ENCODE data around the gene HORMAD1.
A peak's percentile ranks its signal among the peaks of the same experiment; 100 is the strongest.

Gene HORMAD1

GRCh38 chr1:150765296-150765976, 44.7 kb upstream of the HORMAD1 start, which contains the start of gene CTSS:
CTSS (minus strand) TSS chr1:150765778; CDS start chr1:150764763, 1,015 bp downstream.
- Histone ChIP-seq H3K9me3 (ENCODE audit: control insufficient read depth, insufficient read depth, low read depth, low read length) (no peaks in the 10 kb centered on the region), H3K27ac (ENCODE audit: extremely low read depth, low read depth, low read length) (no peak within 1 kb of the TSS), H3K4me3 (ENCODE audit: low read depth, low read length) (no peak within 1 kb of the TSS), H3K36me3 (ENCODE audit: control insufficient read depth in 2 of 2, insufficient read depth in 1 of 2, low read length in 2 of 2) (no peaks in the 10 kb centered on the region), H3K4me1 (ENCODE audit: control insufficient read depth, insufficient read depth, low read length) (no peaks in the 10 kb centered on the region)
- TF ChIP-seq, protein P1, sequence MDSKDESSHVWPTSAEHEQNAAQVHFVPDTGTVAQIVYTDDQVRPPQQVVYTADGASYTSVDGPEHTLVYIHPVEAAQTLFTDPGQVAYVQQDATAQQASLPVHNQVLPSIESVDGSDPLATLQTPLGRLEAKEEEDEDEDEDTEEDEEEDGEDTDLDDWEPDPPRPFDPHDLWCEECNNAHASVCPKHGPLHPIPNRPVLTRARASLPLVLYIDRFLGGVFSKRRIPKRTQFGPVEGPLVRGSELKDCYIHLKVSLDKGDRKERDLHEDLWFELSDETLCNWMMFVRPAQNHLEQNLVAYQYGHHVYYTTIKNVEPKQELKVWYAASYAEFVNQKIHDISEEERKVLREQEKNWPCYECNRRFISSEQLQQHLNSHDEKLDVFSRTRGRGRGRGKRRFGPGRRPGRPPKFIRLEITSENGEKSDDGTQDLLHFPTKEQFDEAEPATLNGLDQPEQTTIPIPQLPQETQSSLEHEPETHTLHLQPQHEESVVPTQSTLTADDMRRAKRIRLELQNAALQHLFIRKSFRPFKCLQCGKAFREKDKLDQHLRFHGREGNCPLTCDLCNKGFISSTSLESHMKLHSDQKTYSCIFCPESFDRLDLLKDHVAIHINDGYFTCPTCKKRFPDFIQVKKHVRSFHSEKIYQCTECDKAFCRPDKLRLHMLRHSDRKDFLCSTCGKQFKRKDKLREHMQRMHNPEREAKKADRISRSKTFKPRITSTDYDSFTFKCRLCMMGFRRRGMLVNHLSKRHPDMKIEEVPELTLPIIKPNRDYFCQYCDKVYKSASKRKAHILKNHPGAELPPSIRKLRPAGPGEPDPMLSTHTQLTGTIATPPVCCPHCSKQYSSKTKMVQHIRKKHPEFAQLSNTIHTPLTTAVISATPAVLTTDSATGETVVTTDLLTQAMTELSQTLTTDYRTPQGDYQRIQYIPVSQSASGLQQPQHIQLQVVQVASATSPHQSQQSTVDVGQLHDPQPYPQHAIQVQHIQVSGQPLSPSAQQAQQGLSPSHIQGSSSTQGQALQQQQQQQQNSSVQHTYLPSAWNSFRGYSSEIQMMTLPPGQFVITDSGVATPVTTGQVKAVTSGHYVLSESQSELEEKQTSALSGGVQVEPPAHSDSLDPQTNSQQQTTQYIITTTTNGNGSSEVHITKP (tag by site-specific recombination; IDR thresholded peaks at IDR 0.05) = no peak
- TF ChIP-seq PRDM1 (tag by site-specific recombination; IDR thresholded peaks at IDR 0.05) = 0 out of 2 replicates have a peak, but pooled peaks have one; percentile 12
- TF ChIP-seq MZF1 (tag by site-specific recombination; IDR thresholded peaks at IDR 0.05; ENCODE audit: borderline replicate concordance) = no peak
- TF ChIP-seq ZBTB17 (tag by site-specific recombination; IDR thresholded peaks at IDR 0.05) = 0 out of 2 replicates have a peak, but pooled peaks have one; percentile 25
- TF ChIP-seq ZNF18 (tag by site-specific recombination; IDR thresholded peaks at IDR 0.05) = no peak
- TF ChIP-seq, protein P2, sequence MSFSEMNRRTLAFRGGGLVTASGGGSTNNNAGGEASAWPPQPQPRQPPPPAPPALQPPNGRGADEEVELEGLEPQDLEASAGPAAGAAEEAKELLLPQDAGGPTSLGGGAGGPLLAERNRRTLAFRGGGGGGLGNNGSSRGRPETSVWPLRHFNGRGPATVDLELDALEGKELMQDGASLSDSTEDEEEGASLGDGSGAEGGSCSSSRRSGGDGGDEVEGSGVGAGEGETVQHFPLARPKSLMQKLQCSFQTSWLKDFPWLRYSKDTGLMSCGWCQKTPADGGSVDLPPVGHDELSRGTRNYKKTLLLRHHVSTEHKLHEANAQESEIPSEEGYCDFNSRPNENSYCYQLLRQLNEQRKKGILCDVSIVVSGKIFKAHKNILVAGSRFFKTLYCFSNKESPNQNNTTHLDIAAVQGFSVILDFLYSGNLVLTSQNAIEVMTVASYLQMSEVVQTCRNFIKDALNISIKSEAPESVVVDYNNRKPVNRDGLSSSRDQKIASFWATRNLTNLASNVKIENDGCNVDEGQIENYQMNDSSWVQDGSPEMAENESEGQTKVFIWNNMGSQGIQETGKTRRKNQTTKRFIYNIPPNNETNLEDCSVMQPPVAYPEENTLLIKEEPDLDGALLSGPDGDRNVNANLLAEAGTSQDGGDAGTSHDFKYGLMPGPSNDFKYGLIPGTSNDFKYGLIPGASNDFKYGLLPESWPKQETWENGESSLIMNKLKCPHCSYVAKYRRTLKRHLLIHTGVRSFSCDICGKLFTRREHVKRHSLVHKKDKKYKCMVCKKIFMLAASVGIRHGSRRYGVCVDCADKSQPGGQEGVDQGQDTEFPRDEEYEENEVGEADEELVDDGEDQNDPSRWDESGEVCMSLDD (tag by site-specific recombination; IDR thresholded peaks at IDR 0.05) = no peak
- TF ChIP-seq, protein P3, sequence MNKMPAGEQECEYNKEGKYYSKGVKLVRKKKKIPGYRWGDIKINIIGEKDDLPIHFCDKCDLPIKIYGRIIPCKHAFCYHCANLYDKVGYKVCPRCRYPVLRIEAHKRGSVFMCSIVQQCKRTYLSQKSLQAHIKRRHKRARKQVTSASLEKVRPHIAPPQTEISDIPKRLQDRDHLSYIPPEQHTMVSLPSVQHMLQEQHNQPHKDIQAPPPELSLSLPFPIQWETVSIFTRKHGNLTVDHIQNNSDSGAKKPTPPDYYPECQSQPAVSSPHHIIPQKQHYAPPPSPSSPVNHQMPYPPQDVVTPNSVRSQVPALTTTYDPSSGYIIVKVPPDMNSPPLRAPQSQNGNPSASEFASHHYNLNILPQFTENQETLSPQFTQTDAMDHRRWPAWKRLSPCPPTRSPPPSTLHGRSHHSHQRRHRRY (tag by site-specific recombination; IDR thresholded peaks at IDR 0.05) = no peak
- TF ChIP-seq, protein P4, sequence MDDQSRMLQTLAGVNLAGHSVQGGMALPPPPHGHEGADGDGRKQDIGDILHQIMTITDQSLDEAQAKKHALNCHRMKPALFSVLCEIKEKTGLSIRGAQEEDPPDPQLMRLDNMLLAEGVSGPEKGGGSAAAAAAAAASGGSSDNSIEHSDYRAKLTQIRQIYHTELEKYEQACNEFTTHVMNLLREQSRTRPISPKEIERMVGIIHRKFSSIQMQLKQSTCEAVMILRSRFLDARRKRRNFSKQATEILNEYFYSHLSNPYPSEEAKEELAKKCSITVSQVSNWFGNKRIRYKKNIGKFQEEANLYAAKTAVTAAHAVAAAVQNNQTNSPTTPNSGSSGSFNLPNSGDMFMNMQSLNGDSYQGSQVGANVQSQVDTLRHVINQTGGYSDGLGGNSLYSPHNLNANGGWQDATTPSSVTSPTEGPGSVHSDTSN (CRISPR knock-in tag; IDR thresholded peaks at IDR 0.05) = no peak
- TF ChIP-seq KLF10 (tag by site-specific recombination; IDR thresholded peaks at IDR 0.05) = no peak
- TF ChIP-seq, protein P5, sequence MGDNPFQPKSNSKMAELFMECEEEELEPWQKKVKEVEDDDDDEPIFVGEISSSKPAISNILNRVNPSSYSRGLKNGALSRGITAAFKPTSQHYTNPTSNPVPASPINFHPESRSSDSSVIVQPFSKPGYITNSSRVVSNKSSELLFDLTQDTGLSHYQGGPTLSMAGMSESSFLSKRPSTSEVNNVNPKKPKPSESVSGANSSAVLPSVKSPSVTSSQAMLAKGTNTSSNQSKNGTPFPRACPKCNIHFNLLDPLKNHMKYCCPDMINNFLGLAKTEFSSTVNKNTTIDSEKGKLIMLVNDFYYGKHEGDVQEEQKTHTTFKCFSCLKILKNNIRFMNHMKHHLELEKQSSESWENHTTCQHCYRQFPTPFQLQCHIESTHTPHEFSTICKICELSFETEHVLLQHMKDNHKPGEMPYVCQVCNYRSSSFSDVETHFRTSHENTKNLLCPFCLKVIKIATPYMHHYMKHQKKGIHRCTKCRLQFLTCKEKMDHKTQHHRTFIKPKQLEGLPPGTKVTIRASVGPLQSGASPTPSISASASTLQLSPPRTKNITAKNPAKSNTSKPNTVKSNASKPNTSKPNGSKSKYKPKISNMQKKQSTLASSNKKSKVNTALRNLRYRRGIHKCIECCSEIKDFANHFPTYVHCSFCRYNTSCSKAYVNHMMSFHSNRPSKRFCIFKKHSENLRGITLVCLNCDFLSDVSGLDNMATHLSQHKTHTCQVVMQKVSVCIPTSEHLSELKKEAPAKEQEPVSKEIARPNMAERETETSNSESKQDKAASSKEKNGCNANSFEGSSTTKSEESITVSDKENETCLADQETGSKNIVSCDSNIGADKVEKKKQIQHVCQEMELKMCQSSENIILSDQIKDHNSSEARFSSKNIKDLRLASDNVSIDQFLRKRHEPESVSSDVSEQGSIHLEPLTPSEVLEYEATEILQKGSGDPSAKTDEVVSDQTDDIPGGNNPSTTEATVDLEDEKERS (tag by site-specific recombination; IDR thresholded peaks at IDR 0.05) = no peak
- POLR2A ChIA-PET = no interaction called here
- CTCF ChIA-PET = interaction anchor here (0.6 to 0.8 kb wide), 3 partner anchors 14 to 42 kb away, joined by 3 to 4 read pairs (median 3); no protein-coding TSS in a partner anchor

Data from HEK293 (cell line).